HG02870 (cell line): ENCODE data around the gene CLTRN.
A peak's percentile ranks its signal among the peaks of the same experiment; 100 is the strongest.

ENCODE experiments used
- ATAC-seq: cut with Tn5 transposase; IDR thresholded peaks from one replicate; pipeline ENCODE4 v1.9.1; 2021; ENCODE audit warnings: mild to moderate bottlenecking, moderate library complexity; ENCODE audit not compliant: unreplicated experiment

The CLTRN gene

GRCh38 chrX:15653961-15654360 is 10.6 kb downstream of the CLTRN start:
- ATAC-seq, result no peak

GRCh38 chrX:15647510-15647909 is 17.1 kb downstream of the CLTRN start:
- ATAC-seq, result peak; percentile 70

GRCh38 chrX:15646543-15646942 is 18.1 kb downstream of the CLTRN start:
- no peak for ATAC-seq

- no peak for ATAC-seq
Measured at GRCh38 chrX:15646031-15646430, 18.6 kb downstream of the CLTRN start.

- ATAC-seq, result no peak
Measured at GRCh38 chrX:15645266-15645665, 19.3 kb downstream of the CLTRN start.

GRCh38 chrX:15644560-15644872 is 20.1 kb downstream of the CLTRN start:
- no peak for ATAC-seq

- no peak for ATAC-seq
Measured at GRCh38 chrX:15643786-15644559, 20.6 kb downstream of the CLTRN start.

GRCh38 chrX:15631637-15632036 is 33.0 kb downstream of the CLTRN start:
- no peak for ATAC-seq

GRCh38 chrX:15623054-15623453 is 41.6 kb downstream of the CLTRN start:
- ATAC-seq, result no peak

- no peak for ATAC-seq
Measured at GRCh38 chrX:15619053-15619755, 45.4 kb downstream of the CLTRN start.

- ATAC-seq, result no peak
Measured at GRCh38 chrX:15617111-15617510, 47.5 kb downstream of the CLTRN start.

GRCh38 chrX:15616531-15616930 is 48.1 kb downstream of the CLTRN start:
- no peak for ATAC-seq

GRCh38 chrX:15607067-15607466 is 57.5 kb downstream of the CLTRN start:
- ATAC-seq, result no peak

- no peak for ATAC-seq
Measured at GRCh38 chrX:15606136-15606535, 58.5 kb downstream of the CLTRN start.

- ATAC-seq, result no peak
Measured at GRCh38 chrX:15605226-15605625, 59.4 kb downstream of the CLTRN start.

- ATAC-seq, result no peak
Measured at GRCh38 chrX:15602761-15603160, 61.8 kb downstream of the CLTRN start.

- ATAC-seq, result no peak
Measured at GRCh38 chrX:15601932-15602331, 62.7 kb downstream of the CLTRN start.

- no peak for ATAC-seq
Measured at GRCh38 chrX:15600745-15601144, 63.9 kb downstream of the CLTRN start, which contains the start of gene ACE2. Gene ACE2 (minus strand): TSS chrX:15600960. CDS start chrX:15600911, 49 bp downstream.

GRCh38 chrX:15600049-15600448 is 64.6 kb downstream of the CLTRN start:
- ATAC-seq, result no peak

- no peak for ATAC-seq
Measured at GRCh38 chrX:15599461-15599860, 65.1 kb downstream of the CLTRN start.

GRCh38 chrX:15598026-15598425 is 66.6 kb downstream of the CLTRN start:
- ATAC-seq, result no peak

- ATAC-seq, result no peak
Measured at GRCh38 chrX:15594371-15594770, 70.2 kb downstream of the CLTRN start.
